Cerebellar cortex (tissue), 1 donor: Measurements from ENCODE around the gene SFRP4.

ENCODE experiments used
- DNase-seq: peaks from one replicate; pipeline ENCODE4 v3.0.0-alpha.2; 2015; ENCODE audit warnings: low spot score

Gene SFRP4

DNA sequence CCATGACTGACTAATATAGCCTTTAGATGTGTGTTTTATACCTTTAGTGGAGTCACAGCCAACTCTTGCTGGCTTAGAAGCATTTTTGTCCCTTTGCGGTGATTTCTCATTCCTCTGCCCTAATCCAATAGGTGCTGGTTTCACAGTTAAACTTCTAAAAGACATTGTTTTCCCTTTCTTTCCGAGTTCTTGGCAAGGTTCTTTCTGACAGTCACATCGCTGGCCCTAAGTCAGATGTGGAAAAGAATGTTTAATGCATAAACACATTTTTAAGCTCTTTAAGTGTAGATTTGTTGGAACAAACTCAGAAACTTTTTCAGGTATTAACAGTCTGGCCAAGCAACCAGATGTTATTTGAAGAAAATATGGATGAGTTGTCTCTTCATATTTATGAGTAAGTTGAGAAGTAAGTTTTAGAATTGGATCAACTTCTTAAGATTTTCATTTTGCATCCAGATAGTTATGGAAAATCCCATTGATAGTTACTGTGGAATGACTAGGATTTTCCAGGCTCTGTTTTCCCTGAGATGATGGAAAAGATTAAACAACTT is 7.9 kb upstream of the SFRP4 start:
- DNase-seq: no peak

DNA sequence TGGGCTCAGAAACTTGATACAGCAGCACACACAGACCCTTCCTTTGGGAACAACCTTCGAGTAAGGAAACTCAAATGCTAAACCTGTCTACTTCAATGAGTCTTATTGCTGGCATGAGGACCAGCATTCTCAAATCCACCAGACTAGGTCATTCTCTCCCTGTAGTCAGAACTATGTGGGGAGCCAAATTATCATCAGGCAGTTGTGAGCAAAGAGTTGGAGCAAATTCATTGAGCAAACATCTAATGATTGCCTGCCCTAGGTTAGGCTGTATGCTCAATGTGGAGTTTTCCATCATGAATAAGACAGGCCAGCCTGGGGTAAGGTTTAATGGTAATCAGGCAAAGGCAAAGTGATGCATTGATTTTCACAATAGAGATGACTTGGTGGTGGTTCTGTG is 7.4 kb upstream of the SFRP4 start:
- DNase-seq: no peak

DNA sequence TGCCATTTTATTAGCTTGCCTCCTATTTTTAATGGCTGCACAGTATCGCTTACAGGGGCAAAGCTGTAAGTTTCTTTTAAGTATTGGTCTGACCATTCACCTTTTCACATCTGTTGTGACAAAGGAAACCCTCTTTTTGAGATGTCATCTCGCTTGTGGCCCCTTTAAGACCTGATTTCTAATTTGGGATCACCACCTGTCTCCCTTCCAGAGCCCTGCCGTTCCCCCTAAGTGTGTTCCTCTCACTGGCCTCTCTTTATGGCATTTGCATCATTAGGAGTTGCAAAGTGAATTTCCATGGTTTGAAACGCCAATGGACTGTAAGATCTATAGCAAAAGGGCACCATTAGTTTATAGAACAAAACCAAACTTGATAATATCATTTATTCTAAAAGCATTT is 5.3 kb upstream of the SFRP4 start:
- DNase-seq: peak; percentile 87

DNA sequence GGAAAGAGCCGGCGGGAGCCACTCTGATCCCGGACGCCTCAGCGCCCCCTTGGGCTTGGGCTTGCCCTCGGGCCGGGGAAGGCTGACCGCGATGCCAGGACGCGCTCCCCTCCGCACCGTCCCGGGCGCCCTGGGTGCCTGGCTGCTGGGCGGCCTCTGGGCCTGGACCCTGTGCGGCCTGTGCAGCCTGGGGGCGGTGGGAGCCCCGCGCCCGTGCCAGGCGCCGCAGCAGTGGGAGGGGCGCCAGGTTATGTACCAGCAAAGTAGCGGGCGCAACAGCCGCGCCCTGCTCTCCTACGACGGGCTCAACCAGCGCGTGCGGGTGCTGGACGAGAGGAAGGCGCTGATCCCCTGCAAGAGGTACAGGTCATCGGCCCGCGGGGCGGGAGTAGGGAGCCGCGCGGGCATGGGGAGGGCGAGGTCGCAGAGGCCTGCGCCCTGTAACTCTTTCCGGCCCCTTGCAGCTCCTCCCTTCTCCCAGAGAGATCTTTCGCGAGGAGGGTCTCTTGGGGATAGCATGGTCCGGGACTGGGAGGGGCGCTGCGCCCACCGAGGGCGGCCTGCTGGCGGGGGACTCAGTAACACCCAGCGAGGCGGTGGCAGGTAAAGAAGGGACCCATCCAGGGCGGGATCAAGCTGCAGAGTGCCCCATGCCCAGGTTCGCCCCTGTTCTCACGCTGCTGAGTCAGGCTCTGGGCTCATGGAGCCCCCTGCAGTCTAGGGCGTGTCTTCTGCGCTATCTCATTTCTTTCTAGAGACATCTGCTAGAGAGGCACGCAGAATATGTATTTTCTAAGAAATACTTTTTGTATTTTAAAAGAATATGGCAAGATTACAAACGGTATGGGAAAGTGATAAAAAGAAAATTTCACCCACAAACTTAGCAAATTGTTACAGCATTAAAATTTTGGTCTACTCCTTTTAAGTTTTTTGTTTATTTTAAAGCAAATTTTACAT is 4.5 kb upstream of the SFRP4 start:
- DNase-seq: peak; percentile 65

DNA sequence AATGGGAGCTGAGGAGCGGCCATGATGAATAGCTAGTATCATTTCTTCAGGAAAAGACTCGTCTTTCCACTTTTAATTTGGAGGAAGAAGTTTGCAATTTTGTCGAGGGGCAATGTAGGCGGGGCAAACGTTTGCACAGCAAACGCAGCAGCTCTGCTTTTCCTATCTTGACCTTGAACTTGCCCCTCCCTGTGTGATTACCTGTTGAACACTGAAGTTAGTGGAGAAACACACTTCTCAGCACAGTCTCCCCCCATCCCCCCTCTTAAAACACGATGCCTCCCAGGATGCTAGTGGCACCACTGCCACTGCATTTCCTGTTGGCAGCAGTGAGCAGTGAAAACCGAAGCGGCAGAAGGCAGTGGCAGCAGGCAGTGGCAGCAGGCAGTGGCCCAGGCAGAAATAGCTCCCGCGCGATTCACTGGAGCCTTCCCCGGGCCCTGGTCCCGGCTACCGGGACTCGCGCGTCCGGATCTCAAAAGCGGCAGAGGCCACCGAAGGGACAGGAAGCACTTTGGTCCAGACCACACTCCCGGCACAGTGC is 3.8 kb upstream of the SFRP4 start, which contains the start of gene EPDR1:
Gene EPDR1 (plus strand): TSS at position 336 of the 544 bp plus-strand sequence. CDS start 300 bp downstream, outside the sequence.
- DNase-seq: peak; percentile 76

DNA sequence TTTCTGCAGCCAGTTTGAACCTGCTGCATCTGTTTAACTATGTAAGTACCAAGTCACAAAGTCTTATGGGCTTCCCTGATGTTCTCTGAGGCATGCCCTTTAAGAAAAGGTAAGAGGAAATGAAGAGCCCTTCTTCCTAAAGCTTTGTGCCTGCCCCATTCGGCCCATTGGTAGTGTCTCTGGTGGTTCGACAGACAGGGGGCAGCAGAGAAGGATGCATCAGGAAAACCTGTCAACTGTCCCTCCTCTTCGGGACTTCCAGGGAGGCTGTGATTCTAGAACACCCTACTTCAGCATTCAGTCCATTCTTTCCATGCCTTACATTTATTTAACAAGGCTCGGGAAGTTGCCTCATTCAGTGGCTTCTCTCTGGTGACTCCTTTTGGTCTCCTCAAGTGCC is 1.9 kb upstream of the SFRP4 start:
- DNase-seq: no peak

DNA sequence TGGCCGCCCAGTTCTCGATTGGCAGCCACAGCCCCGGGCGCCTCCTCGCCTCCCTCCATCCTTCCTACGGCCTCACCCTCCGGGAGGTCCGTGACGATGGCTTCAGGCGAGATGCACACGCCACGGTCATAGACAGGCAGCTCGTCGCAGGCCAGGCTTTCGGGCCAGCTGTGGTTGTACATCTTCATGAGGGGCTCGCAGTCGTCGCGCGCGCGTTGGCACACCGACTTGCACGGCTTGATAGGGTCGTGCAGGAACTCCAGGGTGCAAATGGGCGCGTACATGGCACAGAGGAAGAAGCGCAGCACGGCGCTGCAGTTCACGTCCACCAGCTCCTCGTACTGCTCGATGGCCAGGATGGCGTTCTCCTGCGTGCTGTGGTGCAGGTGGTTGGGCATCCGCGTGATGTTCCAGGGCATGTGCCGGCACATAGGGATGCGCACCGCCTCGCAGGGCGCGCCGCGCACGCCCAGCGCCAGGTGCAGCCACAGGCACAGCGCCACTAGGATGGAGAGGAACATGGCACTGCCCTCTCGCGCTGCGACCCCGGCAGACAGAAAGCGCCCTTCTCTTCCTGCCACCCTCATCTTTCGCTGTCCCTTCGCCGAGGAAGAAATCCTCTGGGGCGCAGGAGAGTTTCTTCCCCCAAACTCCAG is 472 bp downstream of the SFRP4 start:
- no peak for DNase-seq

DNA sequence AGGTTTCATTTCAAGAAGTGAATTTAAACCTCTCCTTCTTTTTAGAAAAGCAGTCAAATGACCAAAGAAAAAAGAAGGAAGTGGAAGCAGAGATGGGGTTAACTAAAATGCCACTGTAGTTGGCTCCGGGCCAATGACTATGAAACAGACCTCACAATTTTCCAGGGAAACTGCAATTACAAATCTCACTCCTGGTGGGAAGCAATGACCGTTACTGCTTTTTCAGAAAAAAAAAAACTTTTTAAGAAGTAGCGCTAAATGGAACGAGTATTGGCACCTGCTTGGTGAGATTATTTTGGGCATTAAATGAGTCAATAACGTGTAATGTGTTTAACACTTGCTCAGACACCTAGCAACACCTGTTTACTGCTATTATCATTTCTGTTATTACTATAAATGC is 1.2 kb downstream of the SFRP4 start:
- no peak for DNase-seq

DNA sequence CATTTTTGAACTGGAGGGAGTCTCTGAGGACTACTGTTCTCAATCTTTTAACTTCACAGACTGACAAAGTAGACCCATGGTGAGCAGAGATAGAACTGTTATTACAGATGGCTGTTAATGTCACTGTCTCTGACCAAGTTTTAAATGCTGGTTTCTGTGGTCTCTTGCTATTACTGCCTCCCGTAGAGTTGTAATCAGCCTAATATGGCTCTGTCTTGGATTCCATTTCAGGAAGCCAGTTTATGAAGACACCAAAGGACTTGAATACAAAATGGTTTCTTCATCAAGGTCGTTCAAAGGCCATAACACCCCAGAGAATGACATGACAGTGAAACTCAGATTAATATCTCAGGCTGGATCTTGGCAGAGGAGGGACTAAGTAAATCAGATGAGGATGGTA is 3.9 kb downstream of the SFRP4 start:
- DNase-seq: no peak

DNA sequence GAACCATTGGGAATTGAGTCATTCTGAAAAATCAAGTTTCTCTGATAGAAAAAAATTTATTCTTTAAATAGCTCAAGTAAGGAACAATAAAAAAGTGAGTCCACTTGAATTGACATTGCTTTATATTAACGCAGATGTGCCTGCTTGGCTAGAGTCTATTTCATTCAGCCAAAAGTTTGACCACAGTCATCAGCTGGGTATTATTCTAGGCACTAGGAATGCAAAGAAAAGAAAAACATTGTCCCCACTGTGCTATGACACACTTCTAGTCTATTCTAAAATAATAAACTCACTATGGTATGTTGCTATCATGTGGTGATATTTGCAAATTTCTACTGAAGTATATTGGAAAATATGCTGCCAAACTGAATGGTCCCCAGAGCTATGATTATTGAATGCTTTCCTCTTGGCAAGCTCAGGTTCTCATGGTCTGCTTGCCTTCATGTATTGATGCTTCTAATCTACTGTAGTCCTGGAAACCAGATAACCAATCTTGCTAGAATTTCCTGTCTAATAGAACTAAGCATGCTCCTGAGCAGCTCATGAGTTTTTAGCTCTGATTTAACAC is 8.3 kb downstream of the SFRP4 start:
- DNase-seq: no peak

DNA sequence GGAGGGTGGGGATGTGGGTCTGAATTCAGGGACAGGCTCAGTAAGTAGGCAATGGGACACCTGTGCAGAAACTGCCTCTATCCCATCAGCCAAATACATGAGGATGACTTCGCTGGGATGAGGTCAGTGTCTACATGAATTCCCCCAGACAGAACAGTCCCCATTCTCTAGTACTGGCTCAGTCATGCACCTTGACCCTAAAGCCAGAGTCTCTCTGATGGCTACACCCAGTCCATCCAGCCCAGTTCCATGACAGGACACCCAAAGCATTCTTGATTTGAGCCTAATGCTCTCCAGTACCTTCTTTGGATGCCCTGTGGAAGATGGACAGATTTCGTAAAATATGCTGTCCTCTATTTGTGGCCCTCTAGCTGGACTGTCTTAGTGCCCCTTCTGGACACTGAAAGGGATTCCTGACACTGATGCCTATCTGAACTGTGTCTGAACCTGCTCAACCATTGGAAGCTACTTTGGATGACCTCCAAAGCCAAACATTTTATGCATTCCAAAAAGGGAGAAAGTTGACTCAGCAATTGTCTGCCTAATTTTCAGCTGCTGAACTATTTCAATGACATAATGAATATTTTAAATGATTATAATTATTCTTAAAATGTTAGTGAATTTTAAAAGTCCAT is 14.6 kb downstream of the SFRP4 start:
- no peak for DNase-seq

DNA sequence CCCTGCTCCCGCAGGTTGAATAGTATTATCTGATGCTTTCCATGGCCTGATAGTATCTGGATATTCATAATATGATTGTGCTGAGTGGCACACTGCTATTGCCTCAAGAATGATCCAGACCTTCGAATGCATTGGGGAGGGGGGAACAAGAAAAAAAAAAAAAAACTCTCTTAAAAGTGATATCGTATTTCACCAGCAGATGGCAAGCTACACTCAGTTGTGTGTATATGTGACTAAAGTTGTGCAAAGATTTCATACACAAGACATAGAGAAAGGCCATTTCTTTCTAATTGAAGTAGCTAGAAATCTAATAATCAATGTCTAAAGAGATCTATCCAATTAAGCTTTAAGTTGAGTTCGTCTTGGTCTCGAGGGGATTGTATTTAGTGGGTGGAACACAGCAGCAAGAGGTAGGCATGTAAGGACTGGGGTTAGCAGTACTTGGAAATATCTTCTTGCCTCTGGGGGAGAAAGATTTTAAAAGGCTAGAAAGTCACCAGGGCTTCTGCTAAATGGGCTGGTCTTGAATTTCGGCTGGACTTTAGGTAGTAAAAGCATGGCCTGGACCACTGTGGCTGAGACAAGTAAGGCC is 15.3 kb downstream of the SFRP4 start:
- DNase-seq: peak; percentile 46

DNA sequence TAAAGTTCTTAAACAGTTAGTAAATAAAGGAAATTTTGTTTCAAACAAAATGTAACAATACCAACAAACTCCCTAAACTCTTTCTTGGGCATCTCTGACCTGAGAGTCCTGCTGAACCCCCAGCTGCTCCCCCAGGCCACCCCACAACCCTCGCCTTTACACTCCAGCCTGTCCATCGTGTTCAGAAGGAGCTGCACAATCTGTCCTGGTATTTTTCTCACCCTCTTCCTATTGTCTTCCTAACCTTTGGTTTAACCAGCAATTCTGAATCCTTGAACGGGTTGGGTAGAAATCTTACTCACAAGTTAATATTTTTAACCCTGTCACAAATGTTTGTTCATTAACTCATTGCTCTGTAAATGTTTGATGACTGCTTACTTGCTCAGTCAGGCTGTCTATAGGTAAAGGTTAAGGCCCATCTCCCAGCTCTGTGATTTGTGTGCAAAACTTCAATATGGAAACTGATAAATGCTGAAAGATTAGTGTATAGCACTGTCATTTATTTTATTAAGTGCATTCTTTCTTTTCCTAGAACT is 16.8 kb downstream of the SFRP4 start:
- no peak for DNase-seq

DNA sequence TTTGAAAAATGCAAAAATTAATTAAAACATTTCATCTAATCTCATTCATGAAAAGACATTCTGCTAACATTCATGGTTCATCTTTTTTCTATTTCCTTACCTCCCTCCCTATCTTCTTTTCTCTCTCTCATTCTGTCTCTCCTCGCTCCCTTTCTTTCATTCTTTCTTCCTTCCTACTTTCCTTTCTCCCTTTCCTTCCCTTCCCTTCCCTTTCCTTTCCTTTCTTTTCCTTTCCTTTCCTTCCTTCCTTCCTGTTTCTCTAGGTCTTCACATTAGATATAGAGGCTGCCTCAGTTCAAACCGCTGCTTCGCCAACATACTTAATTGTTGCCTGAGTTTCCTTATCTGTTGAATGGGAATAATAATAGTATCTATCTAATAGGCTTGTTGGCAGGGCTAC is 21.9 kb downstream of the SFRP4 start:
- DNase-seq: no peak

DNA sequence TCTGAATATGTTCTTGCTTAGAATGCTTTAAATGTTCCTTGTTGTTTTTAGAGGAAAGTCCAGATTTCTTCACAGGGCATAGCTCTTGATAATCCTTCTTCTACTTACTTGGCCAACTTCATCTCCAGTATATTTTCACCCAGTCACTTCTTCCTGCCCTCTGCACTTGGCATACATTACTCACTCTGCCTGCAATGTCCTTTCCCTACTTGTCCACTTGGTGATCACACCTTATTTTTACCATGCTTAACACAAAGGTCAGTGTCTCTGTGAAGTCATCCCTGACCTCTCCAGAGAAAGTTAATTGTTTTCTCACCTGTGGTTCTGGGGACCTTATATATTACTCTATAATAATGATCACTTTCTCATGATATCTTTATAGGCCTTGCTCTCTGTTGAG is 23.3 kb downstream of the SFRP4 start:
- no peak for DNase-seq

DNA sequence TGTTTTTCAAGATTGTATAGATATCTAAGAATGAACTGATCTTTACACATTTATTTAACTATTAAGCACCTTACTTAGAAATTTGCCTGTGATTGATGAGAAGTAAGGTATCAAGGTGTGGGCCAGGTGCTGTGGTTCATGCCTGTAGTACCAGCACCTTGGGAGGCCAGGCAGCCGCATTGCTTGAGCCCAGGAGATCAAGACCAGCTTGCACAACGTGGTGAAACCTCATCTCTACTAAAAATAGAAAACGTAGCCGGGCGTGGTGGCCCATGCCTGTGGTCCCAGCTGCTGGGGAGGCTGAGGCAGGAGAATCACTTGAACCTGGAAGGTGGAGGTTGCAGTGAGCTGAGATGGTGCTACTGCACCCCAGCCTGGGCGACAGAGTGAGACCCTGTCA is 34.5 kb downstream of the SFRP4 start:
- DNase-seq: no peak
